Mammary epithelial cell (primary cell): ENCODE data around the gene PATJ.
"Not testable (repeated sequence)": the region's sequence is repeated elsewhere in the genome, so short reads cannot be mapped to it uniquely, and the experiment has no call there.

ENCODE experiments used
- CTCF ChIP-seq, 2 donors: IDR thresholded peaks in 1 of 2; conservative IDR thresholded peaks in 1 of 2; 2 replicates each; pipeline ENCODE4 v1.5.1; 2011 to 2012; ENCODE audit warnings: inconsistent platforms in 2 of 2, low read length in 2 of 2, mild to moderate bottlenecking in 2 of 2, control low read depth in 1 of 2, low read depth in 1 of 2; ENCODE audit not compliant: insufficient read depth in 1 of 2; ENCODE audit errors: extremely low read depth in 1 of 2
- EZH2 ChIP-seq: IDR thresholded peaks from 2 replicates; pipeline ENCODE4 v1.6.1; 2012; ENCODE audit warnings: low read length, inconsistent platforms, borderline replicate concordance

GRCh38 chr1:62180054-62180453 is 437.8 kb downstream of the PATJ start:
- TF ChIP-seq CTCF (conservative IDR thresholded peaks at IDR 0.05 in 1 of 2, IDR thresholded peaks at IDR 0.05 in 1 of 2; ENCODE audit: extremely low read depth in 1 of 2, insufficient read depth in 1 of 2, low read depth in 1 of 2, low read length in 2 of 2); EZH2: not testable (repeated sequence)
